GM21786 (cell line): ENCODE data around the gene HNRNPA0.

ENCODE experiments used
- ATAC-seq: cut with Tn5 transposase; IDR thresholded peaks from one replicate; pipeline ENCODE4 v1.9.1; 2021; ENCODE audit not compliant: unreplicated experiment

Gene HNRNPA0

DNA sequence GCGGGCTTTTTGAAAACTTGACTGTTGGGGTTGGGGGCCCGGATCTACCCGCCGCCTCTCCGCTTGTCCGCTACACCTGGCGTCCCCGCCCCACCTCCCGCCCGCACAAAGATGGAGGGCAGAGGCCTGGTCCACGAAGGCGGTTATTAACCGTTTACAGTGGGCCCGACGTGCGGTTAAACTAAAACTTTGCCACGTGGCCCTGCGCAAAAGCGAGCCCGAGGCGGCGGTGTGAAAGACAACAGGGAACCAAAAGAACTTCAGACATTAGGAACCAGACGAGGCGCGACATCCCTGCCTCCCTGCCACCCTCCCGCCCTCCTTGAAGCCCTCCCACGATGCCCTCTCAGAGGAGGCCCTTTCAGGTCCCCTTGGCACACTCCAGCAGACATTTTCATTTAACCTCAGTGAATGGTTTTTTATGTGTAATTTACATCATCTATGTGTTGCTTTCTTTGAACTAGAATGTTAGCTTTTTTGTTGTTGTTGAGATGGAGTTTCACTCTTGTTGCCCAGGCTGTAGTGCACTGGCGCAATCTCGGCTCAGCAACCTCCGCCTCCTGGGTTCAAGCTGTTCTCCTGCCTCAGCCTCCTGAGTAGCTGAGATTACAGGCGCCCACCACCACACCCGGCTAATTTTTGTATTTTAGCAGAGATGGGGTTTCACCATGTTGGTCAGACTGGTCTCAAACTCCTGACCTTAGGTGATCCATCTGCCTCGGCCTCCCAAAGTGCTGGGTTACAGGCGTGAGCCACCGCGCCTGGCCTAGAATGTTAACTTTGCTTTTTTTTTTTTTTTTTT, 999 bp upstream of the HNRNPA0 start:
- peak; percentile 14 for ATAC-seq

DNA sequence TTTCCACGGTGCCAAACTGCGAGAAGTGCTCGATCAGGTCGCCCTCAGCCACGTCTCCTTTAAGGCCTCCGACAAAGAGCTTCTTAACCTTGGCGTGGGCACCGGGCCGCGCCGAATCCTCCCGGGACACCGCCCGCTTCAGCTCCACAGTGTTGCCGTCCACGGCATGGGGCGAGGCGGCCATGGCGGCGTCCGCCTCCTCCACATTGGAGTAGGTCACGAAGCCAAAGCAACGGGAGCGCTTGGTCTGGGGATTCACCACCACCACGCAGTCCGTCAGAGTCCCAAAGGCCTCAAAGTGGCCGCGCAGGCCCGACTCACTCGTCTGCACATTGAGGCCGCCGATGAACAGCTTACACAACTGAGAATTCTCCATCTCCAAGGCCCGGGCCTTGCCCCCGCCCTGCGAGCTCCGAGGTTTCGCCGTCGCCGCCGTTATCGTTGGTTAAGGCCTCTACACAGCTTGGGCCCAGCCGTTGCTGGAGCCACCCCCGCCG, 424 bp downstream of the HNRNPA0 start:
- peak; percentile 8 for ATAC-seq

DNA sequence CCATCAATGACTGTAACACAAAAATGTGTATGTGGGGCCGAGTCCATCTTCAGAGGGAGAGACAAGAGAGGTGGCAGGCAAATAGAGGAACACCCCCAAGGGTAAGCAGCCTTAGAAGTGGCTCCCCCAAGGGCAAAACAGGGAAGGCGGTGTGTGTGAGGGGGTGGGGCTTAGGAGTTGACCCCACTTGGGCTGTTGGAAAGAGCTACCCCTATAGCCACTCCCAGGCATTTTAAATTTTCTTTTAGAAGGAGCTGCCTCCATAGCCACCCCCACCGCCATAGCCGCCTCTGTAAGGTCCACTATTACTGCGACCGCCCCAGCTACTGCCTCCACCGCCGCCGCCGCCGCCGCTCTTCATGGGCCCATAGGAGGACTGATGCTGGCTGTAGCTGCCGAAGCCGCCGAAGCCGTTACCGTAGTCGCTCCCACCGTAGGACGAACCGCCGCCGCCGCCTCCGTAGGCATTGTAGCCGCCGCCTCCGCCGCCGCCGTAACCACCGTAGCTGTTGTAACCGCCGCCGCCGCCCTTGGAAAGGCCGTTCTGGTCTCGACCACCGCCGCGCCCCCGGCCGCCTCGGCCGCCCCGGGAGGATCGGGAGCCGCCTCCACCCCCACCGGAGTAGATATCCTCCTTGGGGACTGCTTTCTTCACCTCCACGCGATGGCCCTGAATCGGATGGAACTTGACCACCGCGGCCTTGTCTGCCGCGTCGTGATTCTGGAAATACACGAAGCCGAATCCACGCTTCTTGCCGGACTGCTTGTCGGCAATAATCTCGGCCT, 1.1 kb downstream of the HNRNPA0 start:
- ATAC-seq, result no peak

DNA sequence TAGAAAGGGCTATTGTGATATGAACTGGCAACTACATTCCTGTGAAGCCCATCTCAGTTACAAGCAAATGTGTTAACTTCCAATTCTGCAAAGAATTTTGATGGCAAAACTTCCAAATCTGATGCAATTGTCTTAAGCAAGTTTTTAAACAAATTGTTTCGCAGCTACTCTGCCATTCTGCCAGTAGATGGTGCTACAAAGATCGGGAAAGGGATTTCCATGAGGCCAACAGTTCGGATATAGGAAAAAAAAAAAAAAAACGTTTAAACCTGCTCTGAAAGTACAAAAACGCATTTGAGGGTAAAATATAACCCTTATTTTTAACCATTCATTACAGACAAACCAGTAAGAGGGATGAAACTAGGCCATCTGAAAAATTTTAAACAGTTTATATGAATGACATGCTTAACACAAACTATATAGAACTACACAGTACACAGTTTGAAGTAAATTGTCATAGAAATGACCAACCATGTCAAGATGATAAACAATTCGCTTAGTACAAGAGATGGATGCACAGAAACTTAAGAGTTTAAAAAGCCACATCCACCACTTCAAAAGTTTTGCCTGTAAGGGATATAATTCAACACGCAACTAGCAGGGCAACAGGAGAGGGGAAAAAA, 2.2 kb downstream of the HNRNPA0 start:
- ATAC-seq, result no peak

DNA sequence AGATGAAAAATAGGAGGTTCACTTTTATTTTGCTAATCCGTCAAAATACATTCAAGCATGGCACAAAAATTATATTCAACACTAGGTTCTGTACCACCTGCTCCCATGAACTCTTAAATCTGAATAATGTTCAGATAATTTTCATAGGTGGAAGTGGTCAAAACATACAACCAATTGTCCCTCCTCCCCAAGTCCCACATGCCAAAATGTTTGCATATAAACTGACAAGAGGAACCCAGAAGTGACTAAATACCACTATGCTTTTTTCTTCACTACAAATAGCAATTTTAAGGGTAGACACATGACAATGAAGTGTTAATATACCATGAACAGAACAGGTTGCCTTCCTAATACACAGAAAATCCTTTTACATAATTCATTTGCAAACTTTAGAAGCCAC, 3.7 kb downstream of the HNRNPA0 start:
- ATAC-seq, result no peak

DNA sequence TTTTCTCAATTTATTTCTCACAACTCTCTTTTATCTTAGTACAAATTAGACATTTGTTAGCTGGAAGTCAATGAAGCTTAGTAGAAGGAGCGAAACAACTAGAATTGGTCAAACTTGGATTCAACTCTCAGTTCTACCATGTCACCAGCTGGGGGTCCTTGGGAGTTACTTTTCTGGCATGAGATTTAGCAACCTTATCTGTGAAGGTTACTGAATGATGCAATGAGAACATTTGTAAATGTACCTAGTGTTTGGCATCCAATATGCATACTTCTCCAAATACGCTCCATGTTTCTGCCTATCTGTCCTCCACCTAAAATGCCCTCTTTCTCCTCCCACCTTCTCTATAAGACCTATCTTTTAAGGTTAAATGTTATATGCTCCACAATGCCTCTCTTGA, 6.3 kb downstream of the HNRNPA0 start:
- ATAC-seq, result no peak

DNA sequence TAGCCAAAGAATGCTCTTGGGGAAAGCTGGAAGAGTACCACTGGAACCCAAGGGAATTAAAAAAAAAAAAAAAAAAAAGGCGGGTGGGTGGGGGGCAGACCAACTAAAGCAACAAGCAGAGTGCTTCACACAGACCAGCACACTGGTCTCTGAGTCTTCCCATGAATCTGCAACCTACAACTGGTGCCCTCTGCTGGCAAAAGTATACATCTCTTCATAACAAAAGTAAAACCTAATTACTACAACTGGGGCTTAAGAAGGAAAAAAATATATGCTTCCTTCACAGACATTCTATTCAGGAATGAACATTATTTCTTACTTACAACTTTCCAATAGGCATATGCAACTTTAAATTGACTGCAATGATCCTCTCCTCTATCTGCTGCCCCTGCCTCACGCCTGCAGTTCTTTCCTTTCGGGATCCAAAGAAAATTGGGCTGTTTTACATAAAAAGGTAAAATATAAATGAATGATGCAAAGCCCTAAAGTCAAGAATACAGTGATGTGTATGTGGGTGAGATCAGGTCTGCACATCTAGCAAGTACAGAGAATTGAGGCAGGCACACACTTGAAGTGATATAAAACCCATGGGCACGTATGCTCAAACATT, 11.0 kb downstream of the HNRNPA0 start:
- peak; percentile 70 for ATAC-seq

DNA sequence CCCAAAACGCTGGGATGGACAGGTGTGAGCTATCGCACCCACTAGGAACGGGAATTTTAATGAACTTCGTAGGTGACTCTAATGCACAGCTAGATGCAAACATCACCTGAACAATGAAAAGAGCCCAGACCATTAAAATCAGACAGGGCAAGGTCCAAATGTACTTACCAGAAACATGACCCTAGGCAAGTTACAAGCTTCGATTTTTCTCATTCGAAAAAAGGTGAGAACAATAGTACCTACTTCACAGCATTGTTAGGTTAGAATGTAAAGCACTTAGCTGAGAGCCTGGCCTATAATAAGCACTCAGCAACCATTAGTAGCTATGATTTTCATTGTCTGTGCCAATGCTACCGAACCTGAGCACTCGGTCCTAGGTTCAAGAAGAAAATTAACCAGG, 12.4 kb downstream of the HNRNPA0 start:
- no peak for ATAC-seq

DNA sequence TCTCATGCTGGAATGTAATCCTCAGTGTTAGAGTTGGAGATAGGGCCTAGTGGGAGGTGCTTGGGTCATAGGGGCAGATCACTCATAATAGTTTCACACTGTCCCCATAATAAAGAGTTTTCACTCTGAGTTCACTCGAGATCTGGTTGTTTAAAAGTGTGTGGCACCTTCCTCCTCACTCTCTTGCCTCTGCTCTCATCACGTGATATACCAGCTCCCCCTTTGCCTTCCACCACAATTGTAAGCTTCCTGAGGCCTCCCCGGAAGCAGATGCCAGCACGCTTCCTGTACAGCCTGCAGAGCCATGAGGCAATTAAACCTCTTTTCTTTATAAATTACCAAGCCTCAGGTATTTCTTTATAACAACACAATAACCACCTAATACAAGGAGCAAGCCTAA, 14.4 kb downstream of the HNRNPA0 start:
- ATAC-seq, result no peak

DNA sequence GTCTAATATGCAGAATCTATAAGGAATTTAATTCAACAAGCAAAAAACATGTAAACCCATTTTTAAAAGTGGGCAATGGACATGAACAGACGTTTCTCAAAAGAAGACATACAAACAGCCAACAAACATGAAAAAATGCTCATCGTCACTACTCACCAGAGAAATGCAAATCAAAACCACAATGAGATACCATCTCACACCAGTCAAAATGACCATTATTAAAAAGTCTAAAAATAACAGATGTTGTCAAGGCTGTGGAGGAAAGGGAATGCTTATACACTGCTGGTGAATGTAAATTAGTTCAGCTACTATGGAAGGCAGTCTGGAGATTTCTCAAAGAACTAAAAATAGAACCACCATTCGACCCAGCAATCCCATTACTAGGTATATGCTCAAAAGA, 15.2 kb downstream of the HNRNPA0 start:
- no peak for ATAC-seq

DNA sequence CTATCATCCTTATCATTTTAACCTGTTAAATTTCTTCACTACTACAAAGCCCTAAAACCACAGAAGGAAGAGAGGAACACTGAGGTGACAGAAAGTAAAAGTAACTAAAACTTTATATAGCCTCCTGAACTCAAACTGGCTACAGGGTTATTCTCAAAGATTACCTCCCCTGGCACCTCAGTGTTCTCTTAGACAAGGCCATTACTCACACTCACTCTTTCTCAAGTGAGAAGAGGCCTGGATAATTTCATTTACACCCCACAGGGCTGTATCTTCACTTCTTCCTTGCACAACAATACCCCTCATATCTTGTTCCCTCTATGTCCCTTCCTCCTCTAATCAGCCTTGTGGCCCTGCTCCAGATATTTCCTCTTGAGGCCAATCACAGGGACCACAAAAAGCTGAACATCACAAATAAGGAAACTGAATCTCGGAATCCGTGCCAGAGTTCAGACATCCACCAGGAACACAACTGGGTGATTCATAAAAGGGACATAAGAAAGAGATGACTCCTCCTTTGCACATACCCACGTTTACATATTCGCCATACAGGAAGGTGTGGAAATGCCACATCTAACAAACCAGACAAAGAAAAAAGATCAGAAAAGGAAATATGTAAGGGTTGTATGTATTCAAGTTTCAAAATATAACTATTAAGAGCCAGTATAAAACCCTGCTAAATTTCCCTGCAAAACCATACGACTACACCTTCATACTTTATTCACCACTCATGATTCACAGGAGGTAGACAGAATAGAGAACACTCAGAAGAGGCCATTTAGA, 16.6 kb downstream of the HNRNPA0 start:
- ATAC-seq, result no peak

DNA sequence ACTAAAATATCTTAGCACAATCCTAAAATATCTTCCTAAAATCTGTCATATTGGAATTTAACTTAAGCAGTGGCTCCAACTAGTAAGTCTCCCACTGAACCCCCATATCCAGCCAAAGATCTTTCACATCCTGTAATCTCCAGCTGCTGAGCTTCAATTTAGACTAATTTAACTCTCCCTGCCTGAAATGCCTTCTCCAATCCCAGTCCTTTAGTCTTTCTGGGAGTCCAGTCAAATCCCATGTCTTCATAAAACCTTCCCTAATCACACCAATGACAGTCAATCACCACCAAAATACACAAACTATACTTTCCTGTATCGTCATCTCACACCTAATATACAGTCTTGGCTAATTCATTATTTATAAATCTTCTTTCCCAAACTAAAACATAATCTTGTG, 17.7 kb downstream of the HNRNPA0 start:
- no peak for ATAC-seq

DNA sequence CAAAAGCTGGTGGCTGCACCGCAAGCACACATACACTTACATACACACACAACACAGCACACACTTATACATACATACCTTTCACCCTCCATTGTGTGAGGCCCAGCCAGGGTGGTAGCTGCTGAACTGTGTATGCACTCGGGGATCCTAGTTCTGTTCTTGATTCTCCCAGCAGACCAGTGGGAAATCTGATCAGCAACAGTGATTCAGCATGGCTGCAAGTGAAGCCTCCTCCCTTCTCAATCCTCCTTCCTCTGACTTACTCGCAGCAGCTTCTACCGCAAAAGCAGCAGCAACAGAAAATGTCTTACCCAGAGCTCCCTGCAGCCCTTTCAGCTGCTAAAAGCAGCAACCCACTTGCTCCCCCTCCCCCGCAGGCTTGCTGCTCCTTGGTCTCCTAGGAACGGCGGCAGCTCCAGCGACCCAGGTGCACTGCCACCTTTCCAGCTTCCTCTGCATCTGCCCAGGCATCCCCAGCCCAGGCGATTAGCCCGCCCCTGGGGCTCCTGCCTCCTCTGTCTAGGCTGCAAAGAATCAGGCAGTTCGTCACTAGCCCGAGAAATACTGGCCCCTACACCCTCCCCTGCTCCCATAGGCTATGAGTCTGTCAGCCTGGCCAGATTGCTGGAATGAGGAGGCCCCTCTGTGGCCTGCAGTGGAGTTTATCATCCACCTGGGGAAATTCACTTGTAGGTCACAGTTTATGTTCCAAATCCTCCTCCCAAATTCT, 18.4 kb downstream of the HNRNPA0 start, which contains the start of gene KLHL3:
Gene KLHL3 (minus strand): TSS at position 535 of the 730 bp plus-strand sequence. CDS start 443 bp downstream, at position 92.
- peak; percentile 60 for ATAC-seq

DNA sequence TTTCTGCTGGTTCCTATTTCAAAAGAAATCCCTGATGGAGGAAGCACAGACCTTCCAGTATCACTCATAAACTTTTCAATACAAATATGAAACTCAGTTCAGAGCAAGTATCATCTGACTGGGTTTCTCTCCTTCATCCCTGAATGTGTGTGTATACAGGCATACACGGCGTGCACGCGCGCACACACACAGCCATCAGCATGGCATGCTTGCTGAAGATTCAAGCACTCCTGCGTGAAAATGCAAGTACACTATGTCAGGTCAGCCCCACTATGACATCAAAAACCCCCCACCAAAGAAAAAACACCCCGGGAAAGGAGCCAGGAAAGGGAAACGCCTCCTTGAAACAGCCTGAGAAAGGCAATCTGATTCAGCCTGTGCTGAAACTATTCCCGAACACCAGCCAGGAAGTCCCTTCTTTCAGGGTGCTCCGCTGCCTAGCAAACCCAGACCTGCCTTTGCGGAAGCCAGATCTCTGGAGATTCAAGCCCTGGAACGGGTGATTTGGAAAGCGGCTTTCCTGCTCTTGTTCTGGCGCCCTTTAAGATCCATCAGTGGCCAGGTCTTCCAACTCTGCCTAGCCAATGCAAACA, 19.1 kb downstream of the HNRNPA0 start:
- ATAC-seq, result no peak

DNA sequence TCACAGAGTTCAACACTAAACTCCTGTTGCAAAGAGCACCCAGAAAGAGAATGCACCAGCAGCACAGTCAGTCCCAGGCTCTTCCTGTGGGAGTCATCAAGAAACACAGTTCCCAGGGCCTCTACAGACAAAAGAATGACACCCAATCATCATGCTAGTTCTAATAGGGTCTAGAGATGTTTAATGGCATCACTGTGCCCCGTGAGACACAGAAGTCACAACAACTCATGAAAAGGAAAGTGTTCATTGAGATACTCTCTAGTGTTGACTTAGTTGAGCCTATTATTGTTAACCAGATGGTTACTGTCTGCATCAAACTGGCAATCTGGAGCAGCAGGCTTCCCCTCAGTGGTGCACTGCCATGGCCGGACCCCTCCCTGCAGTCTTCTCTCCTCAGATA, 19.8 kb downstream of the HNRNPA0 start:
- ATAC-seq, result no peak

DNA sequence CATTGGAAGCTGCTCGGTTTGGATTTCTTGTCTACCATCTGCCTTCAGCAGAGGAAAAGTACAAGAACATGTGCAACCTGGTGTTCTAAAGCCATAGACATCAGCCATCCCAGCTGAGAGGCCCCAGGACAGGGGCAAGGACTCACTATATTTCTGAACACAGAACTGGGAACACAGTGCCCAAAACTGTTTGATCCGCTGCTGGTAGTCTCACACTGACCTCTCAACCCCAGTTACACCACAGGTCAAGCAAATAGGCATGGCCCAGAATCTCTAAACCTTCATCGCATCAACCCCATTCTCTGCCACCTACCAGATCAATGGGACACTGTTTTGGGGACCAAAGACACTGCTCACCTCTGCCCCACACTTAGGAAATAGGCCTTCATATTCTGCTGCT, 20.2 kb downstream of the HNRNPA0 start:
- ATAC-seq, result no peak

DNA sequence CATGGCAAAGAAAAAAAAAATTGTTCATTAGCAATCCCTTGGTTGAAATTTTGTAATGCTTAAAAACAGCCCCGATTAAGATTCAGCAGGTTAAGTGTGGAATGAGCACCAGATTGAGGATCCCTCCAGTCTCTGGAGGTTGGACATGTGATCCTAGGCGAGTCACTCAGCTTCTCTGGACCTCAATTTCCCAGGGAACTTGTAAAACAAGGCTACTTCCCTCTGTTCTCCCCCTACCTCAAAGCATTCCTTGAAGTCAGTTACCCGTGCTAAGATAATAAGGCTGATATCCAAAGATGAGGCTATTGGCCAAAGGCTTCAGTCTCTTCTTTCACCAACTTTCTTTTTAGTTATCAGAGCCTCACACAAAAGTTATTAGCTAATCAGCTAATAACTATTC, 21.2 kb downstream of the HNRNPA0 start:
- ATAC-seq, result no peak

DNA sequence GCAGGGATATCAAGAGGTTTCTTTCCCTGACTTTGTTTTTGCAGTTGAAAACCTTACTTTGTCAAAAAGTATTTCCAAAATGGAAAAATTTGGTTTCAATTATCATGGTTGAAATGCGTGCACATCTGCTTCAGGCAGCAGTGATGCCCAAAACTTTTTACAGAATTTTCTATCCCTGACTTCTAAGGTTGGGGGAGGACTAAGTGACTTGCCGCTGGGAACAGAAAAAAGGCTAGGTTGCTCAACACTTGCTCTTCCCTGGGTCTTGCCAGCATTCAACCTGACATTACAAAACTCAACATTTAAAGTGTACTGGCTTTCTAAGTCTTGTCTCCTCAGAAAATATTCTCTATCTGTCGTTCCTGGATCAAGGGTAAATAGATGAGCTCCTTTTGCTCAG, 23.0 kb downstream of the HNRNPA0 start:
- no peak for ATAC-seq

DNA sequence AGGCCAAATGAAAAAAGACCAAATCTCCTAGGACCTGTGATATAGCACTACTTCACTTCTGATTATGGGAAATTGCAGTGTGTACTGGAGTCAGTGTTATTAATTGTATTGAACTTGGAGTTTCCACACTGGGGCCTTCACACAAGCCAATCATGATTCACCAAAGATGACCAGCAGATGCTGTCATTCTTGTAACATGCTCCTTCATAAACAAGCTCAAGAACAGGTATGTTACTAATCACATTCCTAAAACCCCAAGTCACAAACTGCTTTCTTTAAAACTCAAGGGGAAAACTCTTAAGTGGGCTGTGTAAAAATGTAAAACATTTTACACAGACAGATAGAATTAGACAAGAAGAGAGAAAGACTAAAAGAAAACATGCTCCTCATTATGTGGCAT, 23.8 kb downstream of the HNRNPA0 start:
- no peak for ATAC-seq
